Stimulated activated CD8-positive, alpha-beta memory T cell treated with anti-CD3 and anti-CD28 coated beads, Interleukin-15, amount 100 ng/mL, for 1 hour (primary cell): ENCODE measurements around the gene INTS11.

Experiments used
- DNase-seq: peaks from one replicate; pipeline ENCODE4 v3.0.0-alpha.2; 2020; ENCODE audit warnings: low read depth

The INTS11 gene

GRCh38 chr1:1262758-1263157 is 61.7 kb downstream of the INTS11 start:
- DNase-seq, result no peak

- no peak for DNase-seq
Observed at GRCh38 chr1:1262071-1262470, 62.4 kb downstream of the INTS11 start.
